Transverse colon (tissue), 4 donors: ENCODE results near the gene NKAIN2. TPM values are rescaled to one million over a fixed set of nuclear protein-coding genes. Genes with fewer than 3 reads are reported as not detected.

Source experiments
- DNase-seq: peaks from one replicate; pipeline ENCODE4 v3.0.0-alpha.2; 2019
- H3K27ac ChIP-seq, 4 donors: fragments of 200-600 bp; sonication (generic); 2 replicates each; pipeline ENCODE4 v1.5.1; 2016 to 2018; ENCODE audit warnings: inconsistent platforms in 4 of 4
- H3K27me3 ChIP-seq: fragments of 200-600 bp; sonication (generic); 2 replicates; pipeline ENCODE4 v1.5.1; 2017; ENCODE audit warnings: inconsistent platforms
- H3K36me3 ChIP-seq, 4 donors: fragments of 200-600 bp; sonication (generic); 2 replicates each; pipeline ENCODE4 v1.5.1; 2017 to 2019; ENCODE audit warnings: inconsistent platforms in 4 of 4
- H3K4me1 ChIP-seq, 4 donors: fragments of 200-600 bp; sonication (generic); 2 replicates each; pipeline ENCODE4 v1.5.1; 2017 to 2020; ENCODE audit warnings: inconsistent platforms in 4 of 4
- H3K4me3 ChIP-seq, 4 donors: fragments of 200-600 bp; sonication (generic); 1 replicate in 1 of 4; 2 replicates in 3 of 4; pipeline versions ENCODE4 v1.5.1 to v1.6.1; 2017 to 2019; ENCODE audit warnings: inconsistent platforms in 4 of 4
- H3K9me3 ChIP-seq, 2 donors: fragments of 200-600 bp; sonication (generic); 2 replicates each; pipeline ENCODE4 v1.5.1; 2017 to 2019; ENCODE audit warnings: inconsistent platforms in 2 of 2
- EP300 ChIP-seq: sonication (generic); formaldehyde crosslinking; IDR thresholded peaks from one replicate; pipeline ENCODE4 v1.6.1; 2017; ENCODE audit warnings: antibody characterized with exemption, low read depth
- POLR2A ChIP-seq: fragments of 450-650 bp; IDR thresholded peaks from one replicate; pipeline ENCODE4 v1.6.1; 2016; ENCODE audit warnings: antibody characterized with exemption, mild to moderate bottlenecking, moderate library complexity
- POLR2AphosphoS5 ChIP-seq, 3 donors: sonication (generic); formaldehyde crosslinking; IDR thresholded peaks; one replicate each; pipeline ENCODE4 v1.6.1; 2016; ENCODE audit warnings: antibody characterized with exemption in 3 of 3
- WGBS, 2 donors: methylation state at CpG; one replicate each; pipeline ENCODE4 v1.1.5; 2018; ENCODE audit warnings: low coverage in 1 of 2; 5-methylcytosine and 5-hydroxymethylcytosine counted together
- in situ Hi-C, 4 donors: fragments of 200-750 bp; cut with MboI; loops; one replicate each; pipeline versions ENCODE4 v1.15.0 to v1.15.1; 2017; ENCODE audit warnings: low sequenced_read_pairs in 3 of 4, low pct_ligation_motif_present in 1 of 4, low pct_unique_long_range_greater_than_20kb in 1 of 4
- intact Hi-C: fragments of 100-400 bp; cut with DNase I; formaldehyde crosslinking; loops from one replicate; pipeline ENCODE4 v1.15.1; 2023; ENCODE audit warnings: low total_unique reads
- total RNA-seq, 4 donors: library from RNA; depleted of rRNA; stranded (reverse); fragments of >200 nt; gene quantifications; one replicate each; pipeline ENCODE4 v1.1.0, GENCODE V29; 2016
- TF ChIP-seq, protein P1 (sequence below), 5 experiments: fragments of 200-600 bp in 3 of 5; fragments of 450-650 bp in 2 of 5; sonication (generic) in 3 of 5; IDR thresholded peaks; 1 replicate in 2 of 5; 2 replicates in 3 of 5; pipeline ENCODE4 v1.5.1; 2016 to 2017; ENCODE audit warnings: antibody characterized with exemption in 5 of 5, inconsistent platforms in 3 of 5, mild to moderate bottlenecking in 2 of 5, moderate library complexity in 1 of 5

Gene NKAIN2
- total RNA-seq, 4 donors from 2014 or later = 0.32 TPM; not detected in 3

DNA sequence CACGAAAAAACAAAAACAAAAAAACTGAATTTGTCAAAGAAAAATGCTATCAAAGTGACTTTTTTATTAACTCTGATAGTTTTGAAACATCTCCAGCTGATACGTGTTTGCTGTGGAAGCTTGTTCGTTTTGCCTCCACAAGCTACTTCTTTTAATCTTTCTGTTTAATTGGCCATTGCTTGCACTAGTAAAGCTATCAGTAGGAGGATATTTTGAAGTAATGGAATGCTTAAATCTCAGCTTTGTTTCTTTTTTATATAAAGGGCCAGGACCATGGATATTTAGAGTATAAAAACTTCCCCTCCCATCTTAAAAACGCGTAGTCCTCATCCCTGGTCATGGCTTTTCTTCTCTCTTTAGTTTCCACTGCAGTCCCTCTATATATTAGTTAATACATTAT is 344.0 kb downstream of the NKAIN2 start:
- H3K4me1 ChIP-seq = no peaks in the 10 kb centered on the region
- TF ChIP-seq POLR2A (no peak), POLR2AphosphoS5 (IDR thresholded peaks at IDR 0.05) (no peak), EP300 (no peak)
- TF ChIP-seq, protein P1, sequence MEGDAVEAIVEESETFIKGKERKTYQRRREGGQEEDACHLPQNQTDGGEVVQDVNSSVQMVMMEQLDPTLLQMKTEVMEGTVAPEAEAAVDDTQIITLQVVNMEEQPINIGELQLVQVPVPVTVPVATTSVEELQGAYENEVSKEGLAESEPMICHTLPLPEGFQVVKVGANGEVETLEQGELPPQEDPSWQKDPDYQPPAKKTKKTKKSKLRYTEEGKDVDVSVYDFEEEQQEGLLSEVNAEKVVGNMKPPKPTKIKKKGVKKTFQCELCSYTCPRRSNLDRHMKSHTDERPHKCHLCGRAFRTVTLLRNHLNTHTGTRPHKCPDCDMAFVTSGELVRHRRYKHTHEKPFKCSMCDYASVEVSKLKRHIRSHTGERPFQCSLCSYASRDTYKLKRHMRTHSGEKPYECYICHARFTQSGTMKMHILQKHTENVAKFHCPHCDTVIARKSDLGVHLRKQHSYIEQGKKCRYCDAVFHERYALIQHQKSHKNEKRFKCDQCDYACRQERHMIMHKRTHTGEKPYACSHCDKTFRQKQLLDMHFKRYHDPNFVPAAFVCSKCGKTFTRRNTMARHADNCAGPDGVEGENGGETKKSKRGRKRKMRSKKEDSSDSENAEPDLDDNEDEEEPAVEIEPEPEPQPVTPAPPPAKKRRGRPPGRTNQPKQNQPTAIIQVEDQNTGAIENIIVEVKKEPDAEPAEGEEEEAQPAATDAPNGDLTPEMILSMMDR (IDR thresholded peaks at IDR 0.05) = no peak
- 30 to 36% methylated on average over 5 of the region's 5 CpGs for WGBS, 2 donors
- no peak for DNase-seq
- in situ Hi-C loops = no loop called here
- H3K27me3 ChIP-seq = no peaks in the 10 kb centered on the region
- intact Hi-C loops = no loop called here
- H3K36me3 ChIP-seq = no peaks in the 10 kb centered on the region
- H3K4me3 ChIP-seq = no peak overlapping the region
- no peak overlapping the region for H3K27ac ChIP-seq
- no peaks in the 10 kb centered on the region for H3K9me3 ChIP-seq

GRCh38 chr6:124148236-124148957 is 344.7 kb downstream of the NKAIN2 start:
- no peak for DNase-seq
- no peak overlapping the region for H3K27ac ChIP-seq
- no peaks in the 10 kb centered on the region for H3K9me3 ChIP-seq
- no peaks in the 10 kb centered on the region for H3K4me1 ChIP-seq
- in situ Hi-C loops (no loop called here), intact Hi-C loops (no loop called here)
- 51 to 61% methylated on average over 2 of the region's 2 CpGs for WGBS, 2 donors
- TF ChIP-seq EP300 = no peak
- TF ChIP-seq POLR2AphosphoS5 (IDR thresholded peaks at IDR 0.05) = no peak
- TF ChIP-seq, protein P1 (IDR thresholded peaks at IDR 0.05) = no peak
- no peak for TF ChIP-seq POLR2A
- H3K36me3 ChIP-seq = no peaks in the 10 kb centered on the region
- H3K4me3 ChIP-seq = no peak overlapping the region
- no peaks in the 10 kb centered on the region for H3K27me3 ChIP-seq

- Histone ChIP-seq H3K9me3 (no peaks in the 10 kb centered on the region), H3K4me3 (no peak overlapping the region), H3K27me3 (no peaks in the 10 kb centered on the region), H3K27ac (no peak overlapping the region), H3K4me1 (no peaks in the 10 kb centered on the region), H3K36me3 (no peaks in the 10 kb centered on the region)
- TF ChIP-seq EP300 (no peak), POLR2AphosphoS5 (IDR thresholded peaks at IDR 0.05) (no peak), POLR2A (no peak)
- TF ChIP-seq, protein P1 (IDR thresholded peaks at IDR 0.05) = no peak
- 74% methylated on average over 4 of the region's 4 CpGs; no CpG with 5 or more reads in 1 of the 2 donors for WGBS, 2 donors
- in situ Hi-C loops (no loop called here), intact Hi-C loops (no loop called here)
- DNase-seq = no peak
Observed at GRCh38 chr6:124149646-124150045, 346.0 kb downstream of the NKAIN2 start.

- intact Hi-C loops = no loop called here
- in situ Hi-C loops = no loop called here
- H3K9me3 ChIP-seq = no peaks in the 10 kb centered on the region
- DNase-seq = no peak
- H3K27me3 ChIP-seq = no peaks in the 10 kb centered on the region
- H3K27ac ChIP-seq = no peak overlapping the region
- H3K4me1 ChIP-seq = no peaks in the 10 kb centered on the region
- no peaks in the 10 kb centered on the region for H3K36me3 ChIP-seq
- H3K4me3 ChIP-seq = no peak overlapping the region
- no peak for TF ChIP-seq POLR2A
- TF ChIP-seq, protein P1 (IDR thresholded peaks at IDR 0.05) = no peak
- TF ChIP-seq POLR2AphosphoS5 (IDR thresholded peaks at IDR 0.05) = no peak
- no peak for TF ChIP-seq EP300
- 52 to 86% methylated on average over 1 of the region's 1 CpG for WGBS, 2 donors
Observed at GRCh38 chr6:124158024-124158423, 354.4 kb downstream of the NKAIN2 start.
